CMK (cell line): ENCODE data around the gene MAD1L1.
"Not testable (repeated sequence)": the region's sequence is repeated elsewhere in the genome, so short reads cannot be mapped to it uniquely, and the experiment has no call there.

Source experiments
- DNase-seq: peaks from one replicate; pipeline ENCODE4 v3.0.0-alpha.2; 2010; ENCODE audit warnings: low read depth

Gene MAD1L1

GRCh38 chr7:1971946-1972654, 260.6 kb downstream of the MAD1L1 start:
- DNase-seq, result no peak

GRCh38 chr7:1970895-1971294, 261.9 kb downstream of the MAD1L1 start:
- DNase-seq, result no peak

GRCh38 chr7:1970285-1970660, 262.5 kb downstream of the MAD1L1 start:
- not testable (repeated sequence) for DNase-seq

GRCh38 chr7:1969459-1970284, 263.1 kb downstream of the MAD1L1 start:
- DNase-seq, result no peak

- DNase-seq, result no peak
Measured at GRCh38 chr7:1968397-1969111, 264.2 kb downstream of the MAD1L1 start.

- no peak for DNase-seq
Measured at GRCh38 chr7:1967512-1968396, 265.0 kb downstream of the MAD1L1 start.

- no peak for DNase-seq
Measured at GRCh38 chr7:1966631-1967200, 266.0 kb downstream of the MAD1L1 start.

- no peak for DNase-seq
Measured at GRCh38 chr7:1965579-1966294, 267.0 kb downstream of the MAD1L1 start.

GRCh38 chr7:1964913-1965578, 267.7 kb downstream of the MAD1L1 start:
- no peak for DNase-seq

- DNase-seq, result no peak
Measured at GRCh38 chr7:1964211-1964912, 268.4 kb downstream of the MAD1L1 start.

GRCh38 chr7:1963575-1963974, 269.2 kb downstream of the MAD1L1 start:
- no peak for DNase-seq

- peak; percentile 61 for DNase-seq
Measured at GRCh38 chr7:1961701-1962276, 271.0 kb downstream of the MAD1L1 start.

- no peak for DNase-seq
Measured at GRCh38 chr7:1959305-1959704, 273.4 kb downstream of the MAD1L1 start.

- no peak for DNase-seq
Measured at GRCh38 chr7:1957471-1958225, 275.1 kb downstream of the MAD1L1 start.

GRCh38 chr7:1956611-1957470, 275.9 kb downstream of the MAD1L1 start:
- DNase-seq, result no peak

- DNase-seq, result no peak
Measured at GRCh38 chr7:1956141-1956540, 276.6 kb downstream of the MAD1L1 start.

GRCh38 chr7:1954366-1955004, 278.3 kb downstream of the MAD1L1 start:
- DNase-seq, result no peak
